Measurements from ENCODE around the gene CUL5.

DNA sequence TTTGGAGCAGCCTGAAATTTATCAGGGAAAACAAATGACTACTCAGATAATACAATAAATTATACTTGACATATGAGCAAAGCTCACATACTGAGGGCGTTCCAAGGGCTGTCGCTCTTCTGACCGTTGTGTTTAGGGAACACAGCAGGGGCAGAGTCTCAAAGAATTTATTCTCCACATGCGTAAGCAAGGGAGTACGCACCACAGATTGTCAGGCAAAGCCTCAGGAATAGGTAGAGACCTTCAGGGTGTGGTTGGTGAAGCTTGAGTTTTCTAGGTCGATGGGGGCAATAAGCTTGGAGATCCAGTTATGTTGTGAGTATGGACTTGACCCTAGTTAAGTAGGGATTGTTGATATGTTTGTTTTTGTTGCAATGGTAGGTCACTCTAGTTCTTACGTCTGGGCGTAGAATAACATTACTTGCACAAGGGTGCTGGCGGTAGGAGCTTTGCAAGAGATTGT is 113.5 kb downstream of the CUL5 start:
- TF ChIP-seq, protein P1, sequence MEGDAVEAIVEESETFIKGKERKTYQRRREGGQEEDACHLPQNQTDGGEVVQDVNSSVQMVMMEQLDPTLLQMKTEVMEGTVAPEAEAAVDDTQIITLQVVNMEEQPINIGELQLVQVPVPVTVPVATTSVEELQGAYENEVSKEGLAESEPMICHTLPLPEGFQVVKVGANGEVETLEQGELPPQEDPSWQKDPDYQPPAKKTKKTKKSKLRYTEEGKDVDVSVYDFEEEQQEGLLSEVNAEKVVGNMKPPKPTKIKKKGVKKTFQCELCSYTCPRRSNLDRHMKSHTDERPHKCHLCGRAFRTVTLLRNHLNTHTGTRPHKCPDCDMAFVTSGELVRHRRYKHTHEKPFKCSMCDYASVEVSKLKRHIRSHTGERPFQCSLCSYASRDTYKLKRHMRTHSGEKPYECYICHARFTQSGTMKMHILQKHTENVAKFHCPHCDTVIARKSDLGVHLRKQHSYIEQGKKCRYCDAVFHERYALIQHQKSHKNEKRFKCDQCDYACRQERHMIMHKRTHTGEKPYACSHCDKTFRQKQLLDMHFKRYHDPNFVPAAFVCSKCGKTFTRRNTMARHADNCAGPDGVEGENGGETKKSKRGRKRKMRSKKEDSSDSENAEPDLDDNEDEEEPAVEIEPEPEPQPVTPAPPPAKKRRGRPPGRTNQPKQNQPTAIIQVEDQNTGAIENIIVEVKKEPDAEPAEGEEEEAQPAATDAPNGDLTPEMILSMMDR (conservative IDR thresholded peaks at IDR 0.05 in 1 of 2, IDR thresholded peaks at IDR 0.05 in 1 of 2; ENCODE audit: extremely low read depth in 1 of 2, insufficient read depth in 1 of 2, low read depth in 1 of 2, low read length in 2 of 2) = no peak
- TF ChIP-seq EZH2 (IDR thresholded peaks at IDR 0.05; ENCODE audit: borderline replicate concordance, low read length) = no peak
